GM18858 (cell line): ENCODE results near the gene CHCHD10.

Experiments used
- ATAC-seq: cut with Tn5 transposase; IDR thresholded peaks from one replicate; pipeline ENCODE4 v1.9.1; 2021; ENCODE audit not compliant: unreplicated experiment

Gene CHCHD10

DNA sequence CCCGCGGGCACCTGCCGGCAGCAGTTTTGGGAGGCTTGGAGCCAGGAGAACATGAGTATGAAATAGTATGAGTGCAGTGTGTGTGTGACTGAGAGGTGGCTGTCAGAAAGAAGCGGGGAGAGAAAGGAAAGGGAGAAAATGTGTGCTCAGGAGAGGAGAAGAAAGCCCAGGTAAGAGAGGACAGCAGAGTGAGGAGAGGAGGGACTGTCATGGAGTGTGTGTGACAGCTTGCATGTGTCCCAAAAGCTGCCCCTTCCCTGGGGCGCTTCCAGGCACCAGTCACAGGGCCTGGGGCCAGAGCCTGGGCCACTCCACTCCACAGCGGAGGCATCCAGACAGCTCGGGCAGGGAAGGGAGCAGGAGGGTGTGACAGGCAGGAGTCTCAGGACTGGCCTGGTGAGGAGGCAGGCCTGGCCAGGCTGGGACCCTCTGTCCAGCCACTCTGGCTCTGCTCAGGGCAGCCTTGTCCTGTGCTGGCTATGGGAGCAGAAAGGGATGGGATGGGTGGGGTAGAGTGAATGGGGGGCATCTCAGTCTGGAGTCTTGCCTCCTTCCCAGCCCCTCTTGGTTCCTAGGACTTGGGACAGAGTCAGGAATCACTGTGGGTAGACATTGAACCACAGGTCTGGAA, 5.8 kb upstream of the CHCHD10 start:
- ATAC-seq = no peak

- no peak for ATAC-seq
Measured at GRCh38 chr22:23772649-23773473, 5.1 kb upstream of the CHCHD10 start, which contains the start of gene MMP11. MMP11 (plus strand) TSS chr22:23772849; CDS start chr22:23772871, 22 bp downstream.

DNA sequence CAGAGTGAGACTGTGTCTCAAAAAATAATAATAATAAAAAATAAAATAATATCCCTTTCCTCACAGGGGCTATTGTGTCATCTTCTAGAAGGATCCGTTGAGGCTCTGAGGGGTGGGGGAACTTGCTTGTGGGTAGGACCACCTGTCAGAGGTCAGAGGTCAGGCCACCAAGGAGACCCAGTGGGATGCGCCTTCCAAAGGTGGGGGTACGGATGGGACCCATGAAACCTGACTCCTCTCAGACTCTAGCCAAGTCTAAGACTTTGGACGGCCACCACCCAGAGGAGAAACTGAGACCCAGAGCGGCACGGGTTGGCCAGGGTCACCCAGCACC, 4.5 kb upstream of the CHCHD10 start:
- ATAC-seq = no peak

- ATAC-seq = no peak
Measured at GRCh38 chr22:23769321-23769965, 1.7 kb upstream of the CHCHD10 start.

DNA sequence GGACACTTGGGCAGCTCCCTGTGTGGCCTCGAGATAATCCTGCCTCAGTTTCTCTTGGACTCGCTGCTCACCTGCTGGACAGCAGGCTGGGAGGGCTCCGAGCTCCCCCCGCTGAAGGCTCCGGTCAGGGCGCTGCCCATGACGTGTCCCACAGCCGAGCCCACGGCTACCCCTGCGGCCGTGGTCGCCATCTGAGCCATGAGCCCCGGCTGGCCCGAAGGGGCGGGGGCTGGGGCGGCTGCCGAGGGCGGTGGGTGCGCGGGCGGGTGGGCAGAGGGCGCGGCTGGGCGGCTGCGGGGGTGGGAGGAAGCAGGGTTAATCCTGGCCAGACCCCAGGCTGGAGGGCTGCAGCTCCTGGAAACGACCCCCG, 484 bp downstream of the CHCHD10 start:
- no peak for ATAC-seq

DNA sequence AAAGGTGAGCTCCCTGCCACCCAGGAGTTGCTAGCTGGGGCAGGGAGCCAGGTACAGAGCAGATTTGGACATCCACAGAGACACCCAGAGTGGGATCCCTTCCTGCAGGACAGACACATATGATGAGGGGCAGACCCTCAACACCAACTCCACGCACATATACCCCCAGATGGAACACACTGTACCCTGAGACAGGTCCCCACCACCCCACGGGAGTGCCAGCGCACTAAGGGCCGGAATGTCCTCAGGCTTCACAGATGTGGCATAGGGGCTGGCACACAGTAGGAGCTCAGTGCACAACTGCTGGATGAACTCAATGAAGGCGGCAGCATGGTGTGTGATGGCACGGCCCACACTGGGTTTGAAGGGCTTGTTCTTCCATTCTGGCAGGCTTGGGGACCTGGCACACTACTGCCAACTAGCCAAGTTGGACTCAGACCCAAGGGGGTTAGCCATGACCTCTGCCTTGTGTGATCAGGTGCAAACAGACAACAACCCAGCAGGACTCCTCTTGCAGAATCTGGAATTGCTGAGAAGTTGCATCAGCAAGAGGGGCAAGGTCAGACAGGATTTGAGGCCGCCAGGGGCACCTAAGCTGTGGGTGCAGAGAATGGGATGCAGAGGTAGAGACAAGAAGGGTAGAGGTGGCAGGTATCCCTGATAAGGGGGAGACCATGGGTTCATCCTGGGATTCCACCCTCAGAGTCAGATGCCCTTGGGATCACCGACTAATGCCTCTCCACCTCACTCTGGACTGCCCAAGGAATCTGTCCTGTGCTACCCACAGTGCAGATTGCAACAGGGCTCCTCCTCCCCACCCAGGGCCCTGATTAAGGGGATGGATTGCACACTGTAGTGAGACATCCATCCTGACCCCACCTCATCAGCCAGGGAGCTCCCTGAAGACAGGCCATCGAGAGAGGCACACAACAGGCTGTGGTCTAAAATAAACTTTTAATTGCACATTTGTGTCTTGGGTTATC, 2.6 kb downstream of the CHCHD10 start:
- ATAC-seq = no peak

GRCh38 chr22:23763954-23764353, 3.8 kb downstream of the CHCHD10 start:
- ATAC-seq = no peak

GRCh38 chr22:23763579-23763945, 4.2 kb downstream of the CHCHD10 start:
- no peak for ATAC-seq

DNA sequence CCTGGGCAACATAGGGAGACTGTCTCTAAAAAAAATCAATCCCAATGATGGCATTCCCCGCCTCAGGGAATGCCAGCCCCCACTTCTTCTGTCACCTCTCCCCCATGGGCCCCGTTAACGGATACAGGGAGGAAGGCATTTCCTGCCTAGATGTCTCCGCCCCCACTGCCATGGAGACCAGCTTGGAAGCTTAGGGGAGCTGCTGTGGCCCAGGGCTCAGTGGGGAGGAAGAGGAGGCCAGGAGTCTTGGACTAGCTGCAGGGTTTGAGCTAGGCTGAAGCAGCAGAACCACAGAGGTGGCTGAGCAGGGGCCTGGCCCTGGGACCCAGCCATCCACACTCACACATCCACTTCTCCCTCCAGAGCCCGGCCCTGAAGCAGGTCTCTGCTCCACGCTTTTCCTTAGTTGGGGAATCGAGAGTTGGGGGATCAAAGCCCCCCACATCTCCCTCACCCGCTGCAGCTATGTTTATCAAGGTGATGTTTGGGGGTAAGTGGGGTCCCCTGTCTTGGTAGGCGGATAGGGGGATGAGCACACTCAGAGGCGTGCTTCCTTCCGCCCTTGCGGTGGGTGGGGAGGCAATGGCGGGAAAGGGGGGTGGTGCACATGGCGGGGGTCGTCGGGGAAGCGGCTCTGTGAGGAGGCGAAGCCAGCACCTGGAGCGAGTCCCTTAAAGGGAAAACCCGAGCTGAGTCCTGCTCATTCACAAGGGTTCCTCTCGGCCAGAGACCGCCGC, 4.8 kb downstream of the CHCHD10 start, which contains the start of gene C22orf15:
TSS of gene C22orf15 (plus strand) at position 149 of the 737 bp plus-strand sequence. CDS start at position 466, 317 bp downstream.
- ATAC-seq = no peak

DNA sequence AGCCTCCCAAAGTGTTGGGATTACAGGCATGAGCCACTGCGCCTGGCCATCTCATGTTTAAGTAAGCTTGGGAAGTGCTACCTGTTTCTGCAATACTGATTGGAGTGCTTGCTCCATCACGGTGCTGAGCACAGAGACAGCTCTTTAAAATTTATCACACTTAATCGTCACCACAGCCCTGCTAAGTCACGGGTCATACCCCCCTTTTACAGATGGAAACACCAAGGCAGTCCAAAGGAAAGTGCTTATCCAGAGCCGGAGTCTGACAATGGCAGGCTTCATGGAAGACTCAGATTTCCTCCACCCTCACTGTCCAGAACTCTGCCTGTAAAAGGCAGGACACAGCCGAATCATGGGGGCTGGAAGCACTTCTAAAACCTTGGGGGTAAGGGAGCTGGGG, 7.7 kb downstream of the CHCHD10 start:
- no peak for ATAC-seq

DNA sequence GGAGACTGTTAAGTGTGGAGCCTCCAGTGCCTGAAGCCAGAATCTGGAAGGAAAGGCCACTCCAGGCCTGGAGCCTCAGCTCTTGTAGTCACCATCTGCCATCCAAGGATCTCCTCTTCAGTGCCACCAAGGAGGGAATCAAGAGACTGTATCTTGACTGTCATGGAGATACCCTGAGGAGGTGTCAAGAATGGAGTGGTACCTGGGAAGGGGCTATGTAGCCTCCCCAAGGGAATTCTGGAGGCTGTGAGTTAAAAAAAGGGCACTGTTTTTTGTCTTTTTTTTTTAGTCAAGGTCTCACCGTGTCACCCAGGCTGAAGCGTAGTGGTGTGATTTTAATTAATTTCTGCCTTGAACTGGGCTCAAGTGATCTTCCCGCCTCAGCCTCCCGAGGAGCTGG, 8.2 kb downstream of the CHCHD10 start:
- no peak for ATAC-seq

GRCh38 chr22:23756891-23757290, 10.9 kb downstream of the CHCHD10 start:
- ATAC-seq = no peak

- no peak for ATAC-seq
Measured at GRCh38 chr22:23755711-23756110, 12.1 kb downstream of the CHCHD10 start.

DNA sequence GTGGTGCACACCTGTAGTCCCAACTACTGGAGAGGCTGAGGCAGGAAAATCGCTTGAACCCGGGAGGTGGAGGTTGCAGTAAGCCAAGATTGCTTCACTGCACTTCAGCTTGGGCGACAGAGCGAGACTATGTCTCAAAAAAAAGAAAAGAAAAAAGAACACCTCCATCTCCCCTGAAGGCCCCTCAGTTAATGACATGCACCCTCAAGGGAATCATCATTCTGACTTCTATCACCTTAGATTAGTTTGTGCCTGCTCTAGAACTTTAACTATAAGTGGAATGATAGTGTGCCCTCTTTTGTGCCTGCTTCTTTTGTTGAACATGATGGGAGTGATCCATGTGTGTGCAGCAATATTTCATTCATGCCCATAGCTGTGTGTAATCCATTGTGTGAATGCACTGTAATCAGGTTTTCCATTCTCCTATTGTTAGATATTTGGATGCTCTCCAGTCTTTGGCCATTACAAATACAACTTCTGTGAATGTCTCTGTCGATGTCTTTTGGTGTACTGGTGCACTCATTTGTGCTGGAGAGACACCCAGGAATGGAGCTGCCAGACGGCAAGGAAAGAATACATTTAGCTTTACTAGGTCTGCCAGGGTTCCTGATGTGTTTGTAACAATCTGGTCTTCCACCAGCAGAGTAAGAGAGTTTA, 12.7 kb downstream of the CHCHD10 start:
- no peak for ATAC-seq

GRCh38 chr22:23754220-23754919, 13.4 kb downstream of the CHCHD10 start, which contains the start of gene VPREB3:
VPREB3 (minus strand) TSS chr22:23754425; CDS start chr22:23754363, 62 bp downstream.
- ATAC-seq = no peak

GRCh38 chr22:23753385-23753784, 14.4 kb downstream of the CHCHD10 start:
- no peak for ATAC-seq

DNA sequence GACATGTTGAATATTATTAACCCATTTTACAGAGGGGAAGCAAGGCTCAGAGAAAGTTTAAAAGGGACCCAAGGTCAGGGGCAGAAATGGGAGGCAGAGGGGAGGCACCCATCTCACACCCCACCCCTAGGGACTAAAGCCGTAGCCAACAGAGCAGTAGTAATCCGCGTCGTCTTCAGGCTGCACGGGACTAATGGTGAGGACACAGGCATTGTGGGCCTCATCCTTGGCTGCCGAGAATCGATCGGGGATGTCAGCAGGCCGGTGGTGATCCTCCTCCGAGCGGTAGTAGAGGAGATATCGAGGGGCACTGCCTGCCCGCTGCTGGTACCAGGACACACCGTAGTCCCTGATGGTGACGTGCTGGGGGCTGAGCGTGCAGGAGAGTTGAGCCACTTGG, 15.0 kb downstream of the CHCHD10 start:
- no peak for ATAC-seq

DNA sequence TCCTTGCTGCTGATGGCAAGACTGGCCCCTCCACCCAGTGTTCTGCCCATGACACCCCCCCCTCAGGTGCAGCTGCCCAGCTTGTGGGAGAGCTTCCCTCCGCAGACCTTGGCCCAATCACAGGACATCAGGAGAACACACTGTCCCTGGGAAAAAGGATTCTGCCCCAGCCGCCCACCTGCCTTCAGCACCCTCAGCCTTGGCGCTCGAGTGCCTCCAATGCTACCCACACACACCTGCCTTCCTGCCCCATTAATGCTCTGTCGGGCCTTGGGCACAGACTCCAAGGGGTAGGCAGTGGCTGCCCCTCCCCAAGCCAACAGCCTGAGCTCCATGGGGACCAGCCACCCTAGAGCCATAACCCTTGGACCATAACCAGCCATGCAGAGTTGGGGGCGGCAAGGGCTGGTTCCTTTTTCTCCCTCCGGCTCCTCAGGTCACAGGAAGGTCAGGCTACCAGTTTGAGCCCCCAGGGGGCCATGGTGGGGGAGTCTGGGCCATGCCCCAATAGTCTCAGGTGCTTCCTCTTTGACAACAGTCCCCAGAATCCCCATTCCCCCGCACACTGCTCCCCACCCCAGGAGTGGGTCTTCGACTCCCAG, 15.6 kb downstream of the CHCHD10 start:
- no peak for ATAC-seq
